MM.1S (cell line): Measurements from ENCODE around the gene DUSP8.

ENCODE experiments used
- CTCF ChIP-seq: fragments of 300-600 bp; sonication (generic); IDR thresholded peaks from 2 replicates; pipeline ENCODE4 v1.5.1; 2016; ENCODE audit warnings: antibody characterized with exemption, low read length, mixed read lengths
- EZH2 ChIP-seq: fragments of 300-600 bp; sonication (generic); optimal IDR thresholded peaks from 2 replicates; pipeline ENCODE3; 2017; ENCODE audit warnings: low read depth, mild to moderate bottlenecking, antibody characterized with exemption, low read length, mixed read lengths

GRCh38 chr11:1516273-1517067 is 55.6 kb downstream of the DUSP8 start:
- TF ChIP-seq CTCF (no peak), EZH2 (no peak)
